Activated CD4-positive, alpha-beta T cell treated with anti-CD3 and anti-CD28 coated beads for 24 hours (primary cell): Measurements from ENCODE around the gene CDC6.
"Not testable (repeated sequence)": the region's sequence is repeated elsewhere in the genome, so short reads cannot be mapped to it uniquely, and the experiment has no call there.

Source experiments
- DNase-seq, 2 donors: peaks; one replicate each; pipeline ENCODE4 v3.0.0-alpha.2; 2020; ENCODE audit warnings: low read depth in 2 of 2

Gene CDC6

GRCh38 chr17:40287159-40287493, 553 bp upstream of the CDC6 start:
- DNase-seq: no peak

- DNase-seq: no peak
These were observed 3.1 kb downstream of the CDC6 start for GRCh38 chr17:40290629-40291280.

DNA sequence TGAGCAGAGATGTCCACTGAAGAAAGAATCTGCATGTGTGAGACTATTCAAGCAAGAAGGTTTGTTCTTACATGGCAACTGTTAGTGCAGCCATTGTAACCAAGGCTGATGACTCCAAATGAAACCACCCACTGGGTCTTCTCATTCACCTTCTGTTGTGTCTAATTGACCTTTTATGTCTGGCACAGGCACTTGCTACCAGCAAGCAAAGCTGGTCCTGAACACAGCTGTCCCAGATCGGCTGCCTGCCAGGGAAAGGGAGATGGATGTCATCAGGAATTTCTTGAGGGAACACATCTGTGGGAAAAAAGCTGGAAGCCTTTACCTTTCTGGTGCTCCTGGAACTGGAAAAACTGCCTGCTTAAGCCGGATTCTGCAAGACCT, 3.6 kb downstream of the CDC6 start:
- DNase-seq: no peak

GRCh38 chr17:40293363-40293762, 5.7 kb downstream of the CDC6 start:
- no peak for DNase-seq

DNA sequence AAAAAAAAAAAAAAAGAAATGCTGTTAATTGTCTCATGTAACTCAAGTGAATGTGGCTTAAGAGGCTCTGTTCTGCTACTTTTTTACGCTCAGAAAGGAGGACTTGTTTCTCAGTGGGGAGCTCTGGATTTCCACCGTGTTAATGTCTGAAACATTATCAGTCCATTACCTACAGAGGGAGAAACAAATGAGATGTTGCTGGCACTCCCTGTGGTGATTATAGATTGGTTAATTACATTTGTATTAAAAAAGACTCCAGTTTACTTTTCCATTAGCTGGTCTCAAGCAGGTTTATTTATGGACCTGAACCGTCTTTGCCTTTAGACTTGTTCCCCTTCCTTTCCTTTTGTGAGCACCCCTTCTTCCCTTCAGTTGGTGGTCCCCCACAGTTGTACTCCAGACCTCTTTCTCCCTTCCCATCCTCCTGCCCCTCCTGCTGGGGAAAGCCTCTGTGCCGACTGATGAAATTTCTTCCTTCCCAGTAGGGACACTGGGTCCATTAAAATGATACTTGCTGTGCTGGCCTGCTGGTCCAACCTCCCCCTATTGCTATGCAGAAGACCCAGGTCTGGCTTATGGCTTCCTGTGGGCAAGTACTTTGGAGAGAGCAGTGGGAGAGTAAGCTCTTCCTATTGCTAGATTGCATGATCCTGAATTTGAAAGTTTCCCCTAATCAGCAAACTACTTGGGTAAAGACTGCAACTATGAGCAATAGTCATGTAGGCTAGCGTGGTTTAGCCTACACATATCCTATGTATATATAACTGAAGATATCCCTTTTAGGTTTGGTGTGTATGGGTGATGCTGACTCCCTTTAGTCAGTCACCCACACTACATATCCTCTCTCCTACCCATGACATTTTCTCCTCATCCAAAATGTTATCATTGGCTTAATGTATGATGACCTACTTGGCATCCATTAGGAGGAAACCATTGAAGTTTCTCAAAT, 8.1 kb downstream of the CDC6 start:
- no peak for DNase-seq

DNA sequence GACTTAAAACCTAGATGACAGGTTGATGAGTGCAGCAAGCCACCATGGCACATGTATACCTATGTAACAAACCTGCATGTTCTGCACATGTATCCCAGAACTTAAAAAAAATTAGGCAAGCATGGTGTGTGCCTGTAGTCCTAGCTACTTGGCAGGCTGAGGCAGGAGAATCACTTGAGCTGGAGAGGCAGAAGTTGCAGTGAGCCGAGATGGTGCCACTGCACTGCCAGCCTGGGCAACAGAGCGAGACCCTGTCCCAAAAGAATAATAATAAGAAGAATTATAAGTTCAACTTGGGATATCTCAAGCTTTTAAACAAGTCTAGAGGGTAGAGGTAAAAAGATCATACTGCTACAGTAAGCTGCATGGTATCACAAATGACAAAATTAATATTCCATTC, 9.8 kb downstream of the CDC6 start:
- no peak for DNase-seq

- DNase-seq: no peak
These were observed 11.0 kb downstream of the CDC6 start for GRCh38 chr17:40298726-40299125.

DNA sequence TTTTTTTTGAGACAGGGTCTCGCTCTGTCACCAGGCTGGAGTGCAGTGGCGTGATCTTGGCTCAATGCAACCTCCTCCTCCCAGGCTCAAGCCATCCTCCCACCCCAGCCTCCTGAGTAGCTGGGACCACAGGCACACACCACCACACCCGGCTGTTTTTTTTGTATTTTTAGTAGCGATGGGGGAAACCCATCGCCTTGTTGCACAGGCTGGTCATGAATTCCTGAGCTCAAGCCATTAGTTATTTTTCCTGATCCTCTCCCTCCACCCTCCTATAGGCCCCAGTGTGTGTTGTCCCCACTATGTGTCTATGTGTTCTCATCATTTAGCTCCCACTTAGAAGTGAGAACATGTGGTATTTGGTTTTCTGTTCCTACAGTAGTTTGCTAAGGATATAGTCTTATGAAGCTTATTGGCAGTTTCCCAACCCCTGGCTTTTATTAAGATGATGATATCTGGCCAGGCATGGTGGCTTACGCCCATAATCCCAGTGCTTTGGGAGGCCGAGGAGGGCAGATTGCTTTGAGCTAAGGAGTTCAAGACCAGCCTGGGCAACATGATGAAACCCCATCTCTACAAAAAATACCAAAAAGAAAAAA, 11.6 kb downstream of the CDC6 start:
- not testable (repeated sequence) for DNase-seq

DNA sequence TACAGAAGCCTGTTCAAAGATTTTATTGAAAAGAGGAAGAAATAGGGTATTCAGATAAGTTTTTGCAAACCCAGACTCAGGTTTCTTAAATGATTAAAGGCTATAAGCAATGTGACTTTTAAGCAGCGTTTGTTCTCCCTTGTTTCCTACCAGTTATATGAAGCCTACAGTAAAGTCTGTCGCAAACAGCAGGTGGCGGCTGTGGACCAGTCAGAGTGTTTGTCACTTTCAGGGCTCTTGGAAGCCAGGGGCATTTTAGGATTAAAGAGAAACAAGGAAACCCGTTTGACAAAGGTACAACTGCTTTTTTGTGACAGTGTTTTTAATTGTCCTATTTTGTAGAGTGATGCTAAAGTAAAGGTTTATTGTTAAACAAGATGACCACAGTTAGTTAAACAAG, 13.6 kb downstream of the CDC6 start:
- DNase-seq: no peak

- no peak for DNase-seq
These were observed 15.5 kb downstream of the CDC6 start for GRCh38 chr17:40303009-40303657.

DNA sequence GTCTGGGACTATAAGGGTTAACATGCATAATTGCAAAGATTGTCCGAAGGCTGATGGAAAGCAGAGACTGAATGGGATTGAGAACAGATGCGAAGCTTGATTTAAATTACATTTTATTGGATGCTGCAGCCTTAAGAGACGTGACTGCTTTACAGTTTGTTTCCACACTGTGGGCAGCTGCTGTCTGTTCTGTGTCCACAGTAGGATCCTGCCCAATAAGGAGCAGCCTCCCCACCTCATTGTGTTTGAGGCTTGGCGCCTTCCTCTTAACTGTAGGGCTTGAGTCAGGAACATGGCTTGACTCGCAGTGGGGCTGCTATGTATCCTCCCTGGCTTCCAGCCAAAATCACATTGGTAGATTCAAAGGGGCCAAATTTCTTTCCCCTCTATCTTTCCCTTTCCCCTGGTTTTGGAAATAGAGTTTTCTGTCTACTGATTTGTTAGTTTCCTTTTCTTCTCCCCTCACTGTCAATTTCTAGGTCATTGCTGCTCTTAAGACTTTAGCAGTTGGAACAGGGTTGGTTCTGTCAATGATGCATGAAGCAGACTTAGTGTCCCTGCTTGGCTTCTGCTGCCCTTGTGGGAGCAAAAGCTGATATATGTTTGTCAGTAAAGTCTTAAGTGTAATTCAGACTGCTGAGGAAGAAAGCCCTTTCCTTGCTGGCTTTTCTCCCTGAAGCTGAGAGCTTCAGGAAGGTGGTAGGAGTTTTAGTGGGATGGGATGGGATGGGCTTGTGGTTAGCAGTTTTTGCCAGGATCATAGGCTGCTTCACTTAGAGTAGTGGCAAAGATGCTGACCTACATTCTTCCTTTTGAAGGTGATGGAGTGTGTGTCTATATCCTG, 16.3 kb downstream of the CDC6 start:
- no peak for DNase-seq

DNA sequence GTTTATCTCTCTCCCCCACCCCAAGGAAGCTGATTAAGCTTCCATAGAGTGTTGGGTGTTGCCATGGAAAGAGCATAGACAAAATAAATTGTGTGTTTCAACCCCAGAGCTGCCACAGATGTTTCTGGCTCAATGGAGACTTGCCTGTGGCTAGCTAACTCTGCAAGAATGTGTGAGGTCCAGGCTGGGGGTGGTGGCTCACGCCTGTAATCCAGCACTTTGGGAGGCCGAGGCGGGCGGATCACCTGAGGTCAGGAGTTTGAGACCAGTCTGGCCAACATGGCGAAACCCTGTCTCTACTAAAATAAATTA, 16.8 kb downstream of the CDC6 start:
- not testable (repeated sequence) for DNase-seq

GRCh38 chr17:40304866-40305265, 17.2 kb downstream of the CDC6 start:
- DNase-seq: not testable (repeated sequence)

- DNase-seq: no peak
These were observed 18.7 kb downstream of the CDC6 start for GRCh38 chr17:40306395-40306794.

GRCh38 chr17:40307001-40307730, 19.5 kb downstream of the CDC6 start:
- DNase-seq: no peak

DNA sequence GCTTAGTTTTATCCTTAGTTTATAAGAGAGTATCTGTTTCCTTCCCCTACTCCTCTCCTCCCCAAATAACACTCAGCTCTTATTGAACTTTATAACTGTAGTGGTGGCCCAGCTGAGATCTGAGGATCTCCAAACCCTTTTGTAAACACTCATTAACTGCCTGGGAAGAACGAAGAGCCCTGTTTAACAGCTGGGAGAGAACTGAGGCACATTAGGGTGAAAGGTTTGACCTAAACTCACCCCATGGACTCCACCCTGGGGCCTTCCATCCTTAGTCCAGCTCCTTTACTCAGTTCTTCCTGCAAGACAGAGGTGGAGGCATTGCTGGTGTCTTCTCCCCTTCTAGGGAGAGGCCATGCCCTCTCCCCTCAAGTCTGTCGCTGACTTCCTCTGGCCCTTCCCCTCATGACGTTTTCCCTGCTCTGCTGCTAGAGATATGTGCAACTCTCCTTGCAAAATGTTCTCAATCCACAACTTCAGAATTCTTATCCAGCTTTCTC, 20.1 kb downstream of the CDC6 start:
- DNase-seq: no peak

DNA sequence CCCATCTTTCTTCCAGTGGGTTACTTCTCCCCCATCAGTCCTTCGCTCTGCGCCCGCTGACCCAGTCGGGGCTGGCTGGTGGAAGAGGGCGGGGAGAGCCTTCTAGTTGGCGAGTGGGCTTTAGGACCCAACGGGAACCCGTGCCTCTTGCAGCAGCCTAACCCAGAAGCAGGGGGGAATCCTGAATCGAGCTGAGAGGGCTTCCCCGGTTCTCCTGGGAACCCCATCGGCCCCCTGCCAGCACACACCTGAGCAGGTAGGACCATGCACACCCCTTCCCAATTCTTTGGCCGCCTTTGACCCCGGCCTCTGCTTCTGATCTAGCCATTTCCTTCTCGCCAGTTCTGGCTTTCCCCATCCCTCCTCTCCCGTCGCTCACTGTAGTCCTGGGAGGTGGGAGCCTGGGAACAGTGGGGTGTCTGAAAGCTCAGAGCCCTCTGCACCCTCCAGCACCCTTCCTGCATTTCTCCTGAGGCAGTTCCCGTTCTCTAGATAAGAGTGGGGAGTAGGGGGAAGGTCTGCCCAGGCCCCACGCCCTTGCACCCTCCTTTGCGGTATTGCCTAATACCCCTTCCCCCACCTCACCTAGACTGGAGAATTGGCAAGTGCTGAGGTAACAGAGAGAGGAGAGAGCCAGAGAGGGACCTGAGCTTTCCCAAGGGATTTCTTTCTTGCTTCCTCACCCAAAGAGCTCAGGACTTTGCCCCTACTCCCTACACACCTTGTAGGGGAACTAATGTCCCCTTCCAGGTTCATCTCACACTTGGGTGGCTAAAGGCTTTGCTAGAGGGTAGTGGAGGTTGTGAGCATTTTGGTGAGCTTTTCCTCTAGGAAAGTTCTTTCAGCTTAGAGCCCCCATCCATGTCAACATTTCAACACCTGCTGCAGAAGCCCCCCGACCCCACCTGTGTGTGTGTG, 21.6 kb downstream of the CDC6 start, which contains the start of gene RARA:
Gene RARA (plus strand): TSS at position 150 of the 918 bp plus-strand sequence. CDS start 22,039 bp downstream, outside the sequence.
- DNase-seq: no peak

GRCh38 chr17:40309949-40310510, 22.4 kb downstream of the CDC6 start:
- DNase-seq: no peak

GRCh38 chr17:40310882-40311391, 23.3 kb downstream of the CDC6 start:
- no peak for DNase-seq
